Skeletal muscle satellite cell (primary cell): Measurements from ENCODE around the gene CFHR4. TPM values are rescaled to one million over a fixed set of nuclear protein-coding genes. Genes with fewer than 3 reads are reported as not detected.
"Not testable (repeated sequence)": the region's sequence is repeated elsewhere in the genome, so short reads cannot be mapped to it uniquely, and the experiment has no call there.

Experiments
- H3K27me3 ChIP-seq: 2 replicates; pipeline ENCODE4 v1.7.0; 2013; ENCODE audit warnings: low read length; ENCODE audit not compliant: control insufficient read depth, insufficient read depth
- H3K36me3 ChIP-seq: 2 replicates; pipeline ENCODE4 v1.7.0; 2013; ENCODE audit warnings: mild to moderate bottlenecking, control low read depth, low read length; ENCODE audit not compliant: insufficient read depth
- H3K4me1 ChIP-seq: 2 replicates; pipeline ENCODE4 v1.7.0; 2013; ENCODE audit warnings: low read length; ENCODE audit not compliant: control insufficient read depth, insufficient read depth
- H3K4me2 ChIP-seq: 2 replicates; pipeline ENCODE4 v1.7.0; 2013; ENCODE audit warnings: mild to moderate bottlenecking, low read length
- H3K4me3 ChIP-seq: 2 replicates; pipeline ENCODE4 v1.7.0; 2013; ENCODE audit warnings: low read length
- H3K9ac ChIP-seq: 2 replicates; pipeline ENCODE4 v1.7.0; 2013; ENCODE audit warnings: mild to moderate bottlenecking, low read depth, low read length, moderate library complexity
- H3K9me3 ChIP-seq: replicated peaks from 2 replicates; pipeline ENCODE4 v1.7.0; 2013; ENCODE audit warnings: mild to moderate bottlenecking, control low read depth, low read length
- total RNA-seq: library from RNA; depleted of rRNA; stranded (reverse); fragments of >200 nt; gene quantifications from 2 replicates; pipeline ENCODE4 v1.2.3, GENCODE V29; 2012; rRNA removed

The CFHR4 gene
- total RNA-seq, result not detected in 2 replicates

DNA sequence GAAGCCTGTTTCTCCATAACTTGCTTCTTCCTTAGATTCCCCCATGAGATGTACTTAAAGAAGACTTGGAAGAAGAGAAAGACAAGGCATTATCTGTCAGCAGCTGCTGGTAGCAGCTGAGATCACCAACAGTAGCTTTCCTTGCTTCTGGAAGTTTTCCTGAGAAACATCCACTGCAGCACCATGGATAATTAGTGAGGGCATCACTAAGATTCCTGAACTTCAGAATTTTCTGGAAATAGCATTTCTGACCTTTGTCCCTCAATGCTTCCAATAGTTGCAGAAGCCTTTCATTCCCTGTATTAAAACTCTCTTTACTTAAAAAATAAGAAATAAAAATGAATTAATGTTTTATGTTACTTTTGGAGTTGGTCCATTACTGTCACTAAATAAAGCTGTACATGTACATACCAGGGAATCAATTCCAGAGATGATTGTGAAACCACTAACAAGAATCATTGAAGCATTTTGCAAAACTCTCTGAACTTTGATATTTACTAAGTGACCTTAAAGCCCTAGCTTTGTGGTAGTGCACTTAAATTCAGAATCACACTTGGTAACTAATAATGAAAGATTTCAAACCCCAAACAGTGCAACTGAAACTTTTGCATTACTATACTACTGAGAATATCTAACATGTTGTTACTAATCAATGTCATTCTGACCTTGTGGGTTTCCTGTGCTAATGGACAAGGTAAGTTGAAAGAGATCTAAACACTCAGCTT, at the start of gene CFHR4:
CFHR4 (plus strand) TSS at position 538 of the 725 bp plus-strand sequence; CDS start at position 637, 99 bp downstream.
- Histone ChIP-seq H3K36me3 (no peaks in the 10 kb centered on the region), H3K27me3 (no peaks in the 10 kb centered on the region), H3K4me3 (no peak within 1 kb of the TSS), H3K9me3 (no peaks in the 10 kb centered on the region), H3K4me1 (no peaks in the 10 kb centered on the region), H3K4me2 (no peak within 1 kb of the TSS), H3K9ac (no peak within 1 kb of the TSS)

DNA sequence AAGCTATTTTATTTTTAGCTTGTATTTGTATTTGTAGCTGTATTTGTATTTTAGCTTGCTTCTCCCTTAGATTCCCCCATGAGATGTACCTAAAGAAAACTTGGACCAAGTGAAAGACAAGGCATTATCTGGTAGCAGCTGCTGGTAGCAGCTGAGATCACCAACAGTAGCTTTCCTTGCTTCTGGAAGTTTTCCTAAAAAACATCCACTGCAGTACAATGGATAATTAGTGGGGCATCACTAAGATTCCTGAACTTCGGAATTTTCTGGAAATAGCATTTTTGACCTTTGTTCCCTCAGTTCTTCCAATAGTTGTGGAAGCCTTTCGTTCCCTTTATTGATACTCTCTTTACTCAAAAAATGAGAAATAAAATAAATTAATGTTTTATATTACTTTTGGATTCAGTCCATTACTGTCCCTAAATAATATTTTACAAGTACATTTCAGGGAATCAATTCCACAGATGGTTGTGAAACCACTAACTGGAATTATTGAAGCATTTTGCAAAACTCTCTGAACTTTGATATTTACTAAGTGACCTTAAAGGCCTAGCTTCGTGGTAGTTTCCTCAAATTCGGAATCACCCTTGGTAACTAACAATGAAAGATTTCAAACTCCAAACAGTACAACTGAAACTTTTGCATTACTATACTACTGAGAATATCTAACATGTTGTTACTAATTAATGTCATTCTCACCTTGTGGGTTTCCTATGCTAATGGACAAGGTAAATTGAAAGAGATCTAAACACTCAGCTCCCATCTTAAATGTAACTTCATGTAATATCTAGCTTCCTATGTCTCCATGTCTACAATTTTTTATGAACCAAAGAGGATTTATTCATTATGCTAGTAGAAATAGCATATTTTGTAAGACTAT, 38.0 kb upstream of the CFHR4 start:
- not testable (repeated sequence) for H3K9me3 ChIP-seq, H3K36me3 ChIP-seq, H3K4me3 ChIP-seq, H3K4me2 ChIP-seq, H3K4me1 ChIP-seq, H3K27me3 ChIP-seq, H3K9ac ChIP-seq

DNA sequence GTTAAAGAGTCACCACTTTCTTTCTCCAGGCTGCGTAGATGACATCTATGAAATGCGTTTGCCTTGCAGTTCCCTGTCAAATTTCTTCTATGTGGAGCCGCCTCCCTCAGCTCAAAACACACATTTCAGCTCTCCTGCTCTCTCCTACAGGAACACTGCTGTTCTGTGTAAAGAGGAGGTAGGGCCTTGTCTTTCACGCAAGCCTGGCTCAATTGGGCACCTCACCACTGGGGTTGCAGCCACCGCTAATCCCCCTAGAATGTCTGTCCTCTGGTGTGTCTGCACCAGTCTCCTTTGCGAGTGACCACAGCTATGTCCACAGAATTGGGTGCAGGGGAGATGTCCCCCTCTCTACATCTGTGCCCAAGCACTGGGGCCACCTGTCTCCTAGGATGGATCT, 31.8 kb upstream of the CFHR4 start:
- no peaks in the 10 kb centered on the region for H3K27me3 ChIP-seq
- H3K9ac ChIP-seq, result no peak overlapping the region
- H3K4me3 ChIP-seq, result no peak overlapping the region
- H3K36me3 ChIP-seq, result no peaks in the 10 kb centered on the region
- no peak overlapping the region for H3K4me2 ChIP-seq
- H3K4me1 ChIP-seq, result no peaks in the 10 kb centered on the region
- H3K9me3 ChIP-seq, result no peaks in the 10 kb centered on the region

DNA sequence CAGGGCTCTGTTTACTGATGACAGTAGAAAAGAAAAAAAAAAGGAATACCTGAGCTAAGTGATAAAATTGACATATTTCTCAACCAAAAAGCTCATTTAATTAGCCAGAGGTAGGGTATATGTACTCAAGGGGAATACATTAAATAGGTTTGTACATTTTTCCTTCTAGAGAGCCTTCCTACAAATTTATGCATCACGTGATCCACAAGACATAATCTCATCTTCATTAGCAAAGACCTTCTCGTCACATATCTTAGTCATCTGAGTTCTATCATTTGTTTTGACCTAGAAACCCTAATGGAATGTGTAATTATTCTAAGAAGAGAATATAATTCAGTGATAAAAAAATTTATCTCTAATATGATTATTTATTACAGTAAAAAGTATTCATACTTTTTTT, 30.7 kb upstream of the CFHR4 start:
- H3K4me2 ChIP-seq, result no peak overlapping the region
- H3K36me3 ChIP-seq, result no peaks in the 10 kb centered on the region
- no peak overlapping the region for H3K9ac ChIP-seq
- no peaks in the 10 kb centered on the region for H3K27me3 ChIP-seq
- no peak overlapping the region for H3K4me3 ChIP-seq
- no peaks in the 10 kb centered on the region for H3K4me1 ChIP-seq
- H3K9me3 ChIP-seq, result no peaks in the 10 kb centered on the region

DNA sequence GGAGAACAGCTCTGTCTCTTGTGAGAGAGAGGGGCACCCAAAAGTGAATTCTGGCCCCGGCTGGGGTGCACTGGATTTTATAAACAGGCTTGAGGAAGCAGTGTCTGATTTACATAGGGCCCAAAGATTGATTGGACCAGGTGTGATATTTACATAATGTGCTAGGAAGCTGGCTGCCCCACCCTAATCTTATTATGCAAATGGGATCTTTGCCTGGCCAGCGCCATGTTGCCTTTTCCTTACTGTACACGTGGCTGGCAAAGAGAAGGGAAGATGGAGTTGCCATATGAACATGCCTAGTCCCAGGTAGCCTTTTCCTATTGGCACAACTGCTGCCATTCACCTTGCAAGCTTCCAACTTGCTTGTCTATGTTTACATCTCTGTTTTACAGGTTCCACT, 29.0 kb upstream of the CFHR4 start:
- Histone ChIP-seq H3K9me3 (no peaks in the 10 kb centered on the region), H3K4me1 (no peaks in the 10 kb centered on the region), H3K27me3 (no peaks in the 10 kb centered on the region), H3K36me3 (no peaks in the 10 kb centered on the region), H3K9ac (no peak overlapping the region), H3K4me3 (no peak overlapping the region), H3K4me2 (no peak overlapping the region)

DNA sequence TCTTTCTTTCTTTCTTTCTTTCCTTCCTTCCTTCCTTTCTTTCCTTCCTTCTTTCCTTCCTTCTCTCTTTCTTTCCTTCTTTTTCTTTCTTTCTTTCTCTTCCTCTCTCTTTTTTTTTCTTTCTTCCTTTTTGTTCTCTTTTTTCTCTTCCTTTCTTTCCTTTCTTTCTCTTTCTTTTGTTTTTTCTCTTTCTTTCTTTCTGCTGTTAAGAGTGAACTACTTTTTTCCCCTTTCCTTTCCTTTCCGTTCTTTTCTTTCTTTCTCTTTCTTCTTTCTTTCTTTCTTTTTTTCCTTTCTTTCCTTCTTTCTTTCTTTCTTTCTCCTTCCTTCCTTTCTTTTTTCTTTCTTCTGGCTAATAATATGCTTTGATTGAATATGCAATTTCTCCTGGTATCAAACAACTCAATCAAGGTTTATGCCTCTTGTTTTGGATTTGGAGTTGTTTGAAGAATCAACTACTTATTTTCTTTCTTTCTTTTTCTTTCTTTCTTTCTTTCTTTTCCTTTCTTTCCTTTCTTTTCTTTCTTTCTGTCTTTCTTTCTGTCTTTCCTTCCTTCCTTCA, 27.4 kb upstream of the CFHR4 start:
- no peaks in the 10 kb centered on the region for H3K36me3 ChIP-seq
- no peak overlapping the region for H3K4me2 ChIP-seq
- no peaks in the 10 kb centered on the region for H3K27me3 ChIP-seq
- H3K4me3 ChIP-seq, result no peak overlapping the region
- no peaks in the 10 kb centered on the region for H3K9me3 ChIP-seq
- no peaks in the 10 kb centered on the region for H3K4me1 ChIP-seq
- H3K9ac ChIP-seq, result no peak overlapping the region

DNA sequence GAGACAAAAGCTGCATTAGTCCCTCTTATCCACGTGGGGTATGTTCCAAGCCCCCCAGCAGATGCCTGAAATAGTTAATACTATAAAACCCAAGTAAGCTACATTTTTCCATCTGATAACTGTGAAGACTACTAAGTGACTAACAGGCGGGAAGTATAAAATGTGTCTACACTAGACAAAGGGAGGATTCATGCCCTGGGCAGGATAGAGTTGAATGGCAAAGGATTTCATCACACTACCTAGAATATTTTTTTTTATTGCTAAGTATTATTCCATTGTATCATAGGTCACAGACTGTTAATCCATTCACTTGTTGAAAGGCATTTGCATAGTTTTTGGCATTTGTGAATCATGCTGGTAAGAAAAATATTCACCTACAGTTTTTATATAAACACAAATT, 26.4 kb upstream of the CFHR4 start:
- H3K27me3 ChIP-seq, result no peaks in the 10 kb centered on the region
- H3K9ac ChIP-seq, result no peak overlapping the region
- H3K4me3 ChIP-seq, result no peak overlapping the region
- H3K4me2 ChIP-seq, result no peak overlapping the region
- no peaks in the 10 kb centered on the region for H3K9me3 ChIP-seq
- H3K4me1 ChIP-seq, result no peaks in the 10 kb centered on the region
- H3K36me3 ChIP-seq, result no peaks in the 10 kb centered on the region

DNA sequence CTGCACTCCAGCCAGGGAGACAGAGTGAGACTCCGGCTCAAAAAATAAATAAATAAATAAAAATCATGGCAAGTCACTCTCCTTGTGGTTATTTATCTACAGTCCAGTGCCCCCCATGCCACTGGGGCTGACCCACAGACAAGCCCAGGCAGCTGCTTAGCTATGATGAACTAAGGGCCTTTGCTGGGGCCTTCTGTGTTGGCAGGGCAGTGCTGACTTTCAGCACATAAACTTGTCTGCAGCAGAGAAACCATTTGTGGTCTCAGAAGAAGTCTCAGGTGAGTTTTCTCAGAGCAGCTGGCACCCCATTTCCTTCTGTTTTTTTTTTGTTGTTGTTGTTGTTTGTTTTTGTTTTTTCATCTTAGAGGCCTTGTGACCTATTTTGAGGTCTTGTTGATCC, 20.9 kb upstream of the CFHR4 start:
- no peak overlapping the region for H3K4me3 ChIP-seq
- H3K9ac ChIP-seq, result no peak overlapping the region
- no peaks in the 10 kb centered on the region for H3K36me3 ChIP-seq
- no peaks in the 10 kb centered on the region for H3K9me3 ChIP-seq
- no peaks in the 10 kb centered on the region for H3K4me1 ChIP-seq
- no peak overlapping the region for H3K4me2 ChIP-seq
- H3K27me3 ChIP-seq, result no peaks in the 10 kb centered on the region

DNA sequence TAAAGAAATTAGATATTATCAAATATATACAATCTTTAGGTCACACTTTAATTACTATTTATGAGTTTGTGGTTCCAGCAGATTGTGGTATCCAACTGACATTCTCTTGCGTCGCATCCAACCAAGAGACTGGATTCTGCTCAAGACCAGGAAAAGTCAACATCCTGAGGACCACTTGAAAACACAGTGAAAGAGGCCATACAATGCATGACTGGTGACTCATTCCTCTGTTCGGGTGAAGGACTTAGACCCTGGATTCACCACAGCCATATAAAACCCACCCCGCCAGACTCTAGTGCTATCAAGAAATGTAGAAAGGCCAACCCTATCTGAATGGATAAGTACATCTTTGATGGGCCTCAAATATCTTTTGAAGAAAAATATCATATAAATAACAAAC, 14.5 kb upstream of the CFHR4 start:
- Histone ChIP-seq H3K27me3 (no peaks in the 10 kb centered on the region), H3K4me3 (no peak overlapping the region), H3K9ac (no peak overlapping the region), H3K4me2 (no peak overlapping the region), H3K9me3 (no peaks in the 10 kb centered on the region), H3K4me1 (peaks cover 3% of the 10 kb centered on the region), H3K36me3 (no peaks in the 10 kb centered on the region)

DNA sequence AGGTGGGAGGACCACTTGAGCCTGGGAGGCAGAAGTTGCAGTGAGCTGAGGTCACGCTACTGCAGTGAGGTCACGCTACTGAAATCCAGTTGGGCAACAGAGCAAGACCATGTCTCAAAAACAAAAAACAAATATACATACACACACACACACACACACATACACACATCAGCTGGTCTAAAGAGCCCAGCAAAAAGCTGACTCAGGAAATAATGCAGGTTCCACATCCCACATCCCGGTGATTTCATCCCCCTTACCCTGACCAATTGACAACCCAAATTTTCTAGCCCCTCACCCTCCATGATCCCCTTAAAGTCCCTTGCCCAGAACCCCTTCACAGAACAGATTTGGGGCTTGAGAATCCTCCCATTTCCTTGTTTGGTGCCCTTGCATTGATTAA, 11.9 kb upstream of the CFHR4 start:
- H3K9ac ChIP-seq, result no peak overlapping the region
- H3K4me1 ChIP-seq, result peaks cover 3% of the 10 kb centered on the region
- H3K4me3 ChIP-seq, result no peak overlapping the region
- no peaks in the 10 kb centered on the region for H3K36me3 ChIP-seq
- no peaks in the 10 kb centered on the region for H3K9me3 ChIP-seq
- H3K27me3 ChIP-seq, result no peaks in the 10 kb centered on the region
- H3K4me2 ChIP-seq, result no peak overlapping the region

DNA sequence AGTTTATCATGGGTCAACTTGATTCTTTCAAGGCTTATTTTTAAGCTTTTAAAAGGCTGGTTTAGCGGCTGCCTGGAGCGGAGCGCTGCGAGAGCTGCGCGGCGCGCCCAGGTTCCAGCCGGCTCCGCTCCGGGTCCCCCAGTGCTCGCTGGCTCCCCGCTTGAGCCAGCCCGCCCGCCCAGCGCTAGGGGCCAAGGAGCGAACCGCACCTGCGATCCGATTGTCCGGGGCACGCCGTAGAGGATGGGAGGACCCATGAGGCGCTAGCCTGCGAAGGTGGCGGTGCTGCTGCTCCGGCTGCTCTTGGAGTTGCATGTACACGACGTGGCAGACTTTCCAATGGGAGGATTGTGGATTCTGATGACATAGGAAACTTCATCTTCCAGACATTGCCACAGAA, 9.9 kb upstream of the CFHR4 start:
- Histone ChIP-seq H3K9ac (no peak overlapping the region), H3K9me3 (no peaks in the 10 kb centered on the region), H3K4me2 (peak overlapping the region; percentile 82), H3K27me3 (no peaks in the 10 kb centered on the region), H3K4me1 (peaks cover 3% of the 10 kb centered on the region), H3K4me3 (peak overlapping the region; percentile 65), H3K36me3 (no peaks in the 10 kb centered on the region)
